HG03060 (cell line): Measurements from ENCODE around the gene AGAP4.
"Not testable (repeated sequence)": the region's sequence is repeated elsewhere in the genome, so short reads cannot be mapped to it uniquely, and the experiment has no call there.

ENCODE experiments used
- ATAC-seq: cut with Tn5 transposase; IDR thresholded peaks from one replicate; pipeline ENCODE4 v1.9.1; 2021; ENCODE audit warnings: low read depth, moderate number of reproducible peaks; ENCODE audit not compliant: unreplicated experiment

Gene AGAP4

DNA sequence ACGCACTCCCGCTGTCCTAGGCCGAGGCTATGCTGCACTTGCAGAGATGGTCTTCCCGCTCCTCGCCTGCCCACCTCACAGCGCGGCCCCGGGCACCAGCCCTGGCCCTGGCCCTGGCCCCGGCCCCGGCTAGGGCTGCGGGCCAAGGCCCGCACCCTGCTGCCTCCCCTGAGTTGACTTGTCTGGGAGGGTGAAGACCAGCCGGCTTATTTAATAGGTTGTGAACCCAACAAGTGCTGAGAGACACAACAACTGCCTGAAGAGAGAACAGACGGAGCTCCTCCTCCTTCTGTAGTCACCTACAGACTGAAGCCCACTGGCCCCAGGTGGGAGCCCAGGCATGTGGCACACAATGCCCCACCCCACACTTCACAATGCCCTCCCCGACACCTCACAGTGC lies at the start of gene AGAP4:
Gene AGAP4 (minus strand): TSS at position 101 of the 400 bp plus-strand sequence. CDS start 153 bp downstream, outside the sequence.
- ATAC-seq = not testable (repeated sequence)

DNA sequence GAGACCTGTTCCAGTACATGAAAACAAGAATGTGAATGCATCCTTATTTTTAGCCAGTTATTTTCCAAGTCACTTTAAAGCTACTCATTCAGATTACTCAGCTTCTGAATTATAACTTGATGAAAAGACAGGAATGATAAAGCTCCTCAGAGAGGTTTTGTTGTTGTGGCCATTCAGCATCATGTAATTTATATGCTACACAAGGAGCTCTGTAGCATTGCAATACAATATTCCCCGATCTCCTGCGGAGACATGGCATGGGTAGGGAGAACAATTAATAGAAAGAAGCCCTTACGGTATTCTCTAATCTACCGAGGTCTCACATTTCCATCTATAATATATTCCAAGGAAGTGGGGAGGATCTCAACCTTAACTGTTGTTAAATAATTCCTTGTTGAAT lies 43.4 kb upstream of the AGAP4 start:
- not testable (repeated sequence) for ATAC-seq

DNA sequence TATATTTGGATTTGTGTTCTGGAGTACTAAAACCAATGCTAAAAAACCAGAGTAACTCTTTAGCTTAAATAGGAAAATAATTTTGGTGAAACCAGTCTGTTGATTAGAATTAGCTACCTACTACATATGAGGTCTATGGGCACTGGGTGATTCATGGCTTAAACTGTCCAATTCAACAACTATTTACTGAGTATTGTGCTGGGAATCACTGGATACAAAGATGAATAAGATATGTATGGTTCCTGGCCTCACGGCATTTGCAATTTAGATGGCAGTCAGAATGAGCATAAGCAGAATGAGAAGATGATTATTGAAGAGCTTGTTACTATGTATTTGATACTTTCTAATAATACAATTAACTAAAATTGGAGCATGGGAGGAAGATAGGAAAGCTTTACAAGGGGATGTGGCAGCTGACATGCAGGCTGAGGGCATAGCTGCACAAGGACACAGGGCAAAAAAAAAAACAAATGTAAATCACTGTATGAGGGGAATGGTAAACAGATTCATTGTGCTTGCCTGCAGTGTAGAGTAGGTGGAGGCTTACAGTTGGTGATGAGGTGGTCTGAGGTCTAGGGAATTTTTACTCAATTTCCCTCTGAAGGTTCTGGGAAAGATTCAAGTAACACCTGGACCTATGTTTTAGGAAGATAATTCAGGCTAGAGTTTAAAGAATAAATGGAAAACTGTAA lies 42.4 kb upstream of the AGAP4 start:
- ATAC-seq = not testable (repeated sequence)

DNA sequence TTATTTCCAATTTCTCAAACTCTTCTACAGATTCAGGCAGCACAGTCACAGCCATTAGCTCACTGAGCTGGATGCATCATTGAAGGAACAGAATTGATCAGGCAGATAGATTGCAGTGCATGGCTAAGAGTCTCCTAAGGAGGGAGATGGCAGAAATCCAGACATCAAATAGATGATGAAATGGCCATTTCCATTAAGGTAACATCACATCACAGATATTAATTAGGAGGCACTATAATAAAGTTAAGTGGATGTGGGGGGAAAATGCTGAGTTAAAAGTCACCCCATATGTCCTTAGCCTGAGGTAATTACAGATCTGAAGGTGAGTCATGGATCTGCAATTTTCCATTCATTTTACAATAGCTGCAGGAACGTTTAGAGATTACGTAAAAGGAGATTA lies 35.6 kb upstream of the AGAP4 start:
- ATAC-seq = not testable (repeated sequence)

DNA sequence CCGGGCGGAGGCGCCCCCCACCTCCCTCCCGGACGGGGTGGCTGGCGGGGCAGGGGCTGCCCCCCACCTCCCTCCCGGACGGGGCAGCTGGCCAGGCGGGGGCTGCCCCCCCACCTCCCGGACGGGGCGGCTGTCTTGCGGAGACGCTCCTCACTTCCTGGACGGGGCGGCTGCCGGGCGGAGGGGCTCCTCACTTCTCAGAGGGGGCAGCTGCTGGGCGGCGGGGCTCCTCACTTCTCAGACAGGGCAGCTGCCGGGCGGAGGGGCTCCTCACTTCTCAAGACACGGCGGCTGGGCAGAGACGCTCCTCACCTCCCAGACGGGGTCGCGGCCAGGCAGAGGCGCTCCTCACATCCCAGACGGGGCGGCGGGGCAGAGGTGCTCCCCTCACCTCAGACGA lies 18.1 kb upstream of the AGAP4 start:
- ATAC-seq = not testable (repeated sequence)

DNA sequence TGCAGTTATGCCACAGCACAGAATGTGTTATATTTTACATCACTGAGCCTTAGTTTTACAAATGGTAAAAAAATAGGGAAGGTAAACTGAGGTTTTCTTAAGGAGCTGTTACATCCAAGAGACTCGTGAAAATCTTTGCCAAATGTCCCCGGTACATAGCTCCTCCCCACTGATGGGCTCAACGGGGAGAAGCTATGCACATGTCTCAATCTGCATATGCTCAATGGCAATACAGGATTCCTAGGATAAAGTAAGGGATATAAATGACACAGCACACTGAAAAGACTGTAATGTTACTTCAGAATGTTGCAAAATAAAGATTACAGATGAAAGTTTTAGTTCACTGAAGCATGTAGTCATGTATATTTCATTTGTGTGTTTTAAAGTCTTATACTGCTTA lies 17.0 kb upstream of the AGAP4 start:
- ATAC-seq = not testable (repeated sequence)

DNA sequence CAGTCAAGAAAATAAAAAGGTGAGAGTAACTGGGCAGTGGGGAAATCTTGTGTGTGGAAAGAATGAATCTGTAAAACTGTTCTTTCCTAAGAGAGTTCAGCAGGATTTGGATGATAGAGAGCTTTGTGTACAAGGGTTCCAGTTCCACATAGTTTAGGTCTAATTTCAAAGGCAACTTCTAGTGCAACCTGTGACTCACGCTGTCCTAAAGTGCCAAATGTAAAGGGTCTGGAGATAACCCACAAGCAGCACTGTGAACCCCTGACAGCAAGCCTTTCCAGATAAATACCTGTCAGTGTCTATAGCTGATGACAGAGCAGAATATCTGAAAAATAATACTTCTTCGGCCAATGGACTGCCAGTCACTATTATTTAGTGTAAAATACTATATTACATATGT lies 16.3 kb upstream of the AGAP4 start:
- ATAC-seq = not testable (repeated sequence)

DNA sequence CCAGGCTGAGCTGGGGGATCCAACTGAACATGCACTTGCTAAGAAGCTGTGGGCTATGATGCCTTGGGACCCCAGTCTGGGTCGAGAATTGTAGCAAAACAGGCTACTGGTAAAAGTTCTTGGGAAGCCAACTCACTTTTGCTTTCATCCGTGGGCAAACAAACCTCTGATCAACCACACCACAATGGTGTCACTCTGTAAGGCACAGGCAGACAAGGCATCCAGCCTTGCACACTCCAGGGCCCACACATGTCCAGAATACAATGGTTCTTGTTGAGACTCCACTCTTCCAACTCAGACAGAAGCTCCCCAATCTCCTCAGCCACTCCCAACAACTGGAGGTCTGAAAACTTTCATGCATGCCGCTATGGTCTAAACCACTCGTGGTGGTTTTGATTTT lies 10.6 kb upstream of the AGAP4 start:
- not testable (repeated sequence) for ATAC-seq

DNA sequence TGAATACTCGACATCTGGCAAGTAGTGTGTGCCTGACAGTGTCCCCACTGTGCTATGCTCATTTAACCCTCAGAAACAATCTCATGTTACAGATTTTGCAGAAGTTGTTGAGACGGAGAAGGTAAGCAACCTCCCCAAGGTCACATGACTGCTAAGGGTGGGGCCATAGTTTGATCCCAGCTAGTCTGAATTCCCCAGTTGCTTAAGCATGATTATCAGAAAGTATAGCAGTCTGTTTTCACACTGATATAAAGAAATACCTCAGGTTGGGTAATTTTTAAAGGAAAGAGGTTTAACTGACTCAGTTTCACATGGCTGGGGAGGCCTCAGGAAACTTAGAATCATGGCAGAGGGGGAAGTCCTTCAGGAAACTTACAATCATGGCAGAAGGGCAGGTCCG lies 1.2 kb upstream of the AGAP4 start:
- not testable (repeated sequence) for ATAC-seq

DNA sequence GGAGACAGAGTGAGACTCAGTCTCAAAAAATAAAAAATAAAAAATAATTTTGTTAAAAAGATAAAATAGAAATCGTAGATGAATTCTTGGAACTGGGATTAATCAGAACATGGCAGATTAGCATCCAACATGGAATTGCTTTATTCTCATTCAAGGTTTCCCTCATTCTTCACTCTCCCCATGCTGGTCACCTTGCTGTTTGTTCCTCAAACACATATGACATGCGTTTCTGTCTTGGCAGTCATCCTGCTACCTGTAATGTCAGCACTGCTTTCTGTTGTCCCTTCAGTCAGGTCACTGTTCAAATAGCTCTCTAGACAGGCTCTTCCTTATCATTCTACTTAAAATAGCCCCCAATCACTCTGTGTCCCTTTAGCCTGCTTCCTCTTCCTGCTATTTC lies 24.4 kb downstream of the AGAP4 start:
- not testable (repeated sequence) for ATAC-seq

DNA sequence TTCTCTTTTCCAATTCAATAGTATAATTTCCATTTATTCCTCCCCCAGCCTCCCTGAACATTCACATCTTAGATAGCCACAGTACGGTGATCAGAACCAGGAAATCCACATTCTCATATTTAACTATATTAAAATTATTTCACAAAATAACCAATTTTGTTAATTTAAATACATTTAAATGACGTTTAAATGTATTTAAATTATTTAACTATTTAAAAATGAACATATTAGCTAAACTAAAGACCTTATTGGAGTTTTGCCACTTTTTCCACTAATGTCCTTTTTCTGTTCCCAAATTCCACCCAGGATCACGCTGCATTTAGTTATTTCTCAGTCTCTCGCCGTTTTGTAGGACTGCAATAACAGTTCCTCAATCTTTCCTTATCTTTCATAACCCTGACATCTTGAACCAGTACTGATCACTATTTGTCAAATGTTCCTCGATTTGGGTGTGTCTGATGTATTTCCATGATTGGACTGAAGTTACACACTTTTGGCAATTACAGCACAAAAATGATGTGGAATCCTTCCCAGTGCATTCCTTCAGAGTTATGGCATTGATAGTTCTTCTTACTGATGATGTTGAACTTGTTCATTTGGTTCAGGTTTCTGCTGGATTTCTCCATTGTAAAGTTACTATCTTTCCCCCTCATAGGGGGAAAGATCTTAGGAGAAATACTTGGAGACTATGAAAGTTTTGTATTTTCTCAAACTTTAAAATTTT lies 27.0 kb downstream of the AGAP4 start:
- ATAC-seq = not testable (repeated sequence)

DNA sequence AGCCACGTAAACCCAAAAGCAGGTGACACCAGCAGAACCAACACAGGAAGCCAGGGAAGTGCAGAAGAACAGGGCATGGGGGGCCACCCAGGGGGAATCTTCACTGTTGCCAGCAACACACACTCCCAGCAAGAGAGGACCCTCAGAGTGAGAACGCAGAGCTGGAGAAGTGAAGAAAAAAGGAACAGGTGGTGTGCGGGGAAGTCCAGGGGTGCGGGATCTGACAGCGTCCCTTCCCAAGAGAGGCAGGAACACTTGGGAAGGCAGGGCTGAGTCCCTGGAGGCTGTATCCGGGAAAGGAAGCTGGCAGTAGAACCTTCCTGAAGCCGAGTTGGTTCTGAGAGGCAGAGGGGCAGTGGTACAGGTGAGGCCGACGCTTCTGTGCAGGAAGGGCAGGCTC lies 27.7 kb downstream of the AGAP4 start:
- ATAC-seq = no peak

DNA sequence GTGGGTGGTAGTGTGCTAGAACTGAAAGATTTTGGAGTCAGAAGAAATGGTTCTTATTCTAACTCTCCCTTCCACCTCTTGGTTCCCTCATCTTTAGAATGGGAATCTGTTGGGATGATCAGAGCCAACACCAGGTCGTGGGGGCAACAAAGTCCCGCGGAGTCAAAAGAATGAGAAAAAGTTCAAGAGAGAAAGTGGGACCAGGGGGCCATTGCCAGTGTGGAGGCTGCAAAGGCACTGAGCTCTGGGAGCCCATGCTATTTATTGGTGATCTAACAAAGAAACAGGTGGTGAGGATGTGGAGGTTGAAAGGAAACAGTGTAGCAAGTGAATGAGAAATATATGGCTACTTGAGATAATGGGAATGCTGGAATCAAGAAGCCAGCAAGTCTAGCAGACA lies 29.4 kb downstream of the AGAP4 start:
- ATAC-seq = no peak

DNA sequence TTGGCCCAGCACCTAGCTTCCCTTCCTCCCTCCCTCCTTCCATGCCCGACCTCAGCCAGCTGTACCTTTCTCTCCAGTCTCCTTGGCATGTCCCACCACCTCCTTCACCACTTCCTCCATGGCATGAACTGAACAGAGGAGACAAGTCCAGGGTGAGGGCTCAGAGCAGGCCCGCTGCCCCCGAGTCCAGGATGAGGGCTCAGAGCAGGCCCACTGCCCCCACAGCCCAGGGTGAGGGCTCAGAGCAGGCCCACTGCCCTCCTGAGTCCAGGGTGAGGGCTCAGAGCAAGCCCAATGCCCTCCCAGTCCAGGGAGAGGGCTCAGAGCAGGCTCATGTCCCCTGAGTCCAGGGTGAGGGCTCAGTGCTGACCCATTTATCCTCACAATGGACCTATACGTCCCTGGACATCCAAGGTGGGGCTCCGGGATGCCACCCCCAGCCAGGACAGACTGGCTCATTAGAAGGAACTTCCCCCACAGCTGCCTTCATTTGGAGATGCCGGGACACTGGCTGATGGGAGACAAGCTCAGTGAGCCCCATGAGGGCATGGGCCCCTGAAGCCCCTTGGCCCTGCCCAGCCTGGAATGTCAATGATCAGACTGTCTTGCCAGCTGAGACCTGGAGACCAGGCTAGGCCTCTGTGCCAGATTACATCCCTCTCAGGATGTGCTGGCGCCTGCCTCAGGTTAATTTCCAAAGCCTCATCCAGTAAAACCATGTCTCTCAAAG lies 30.0 kb downstream of the AGAP4 start:
- ATAC-seq = no peak

DNA sequence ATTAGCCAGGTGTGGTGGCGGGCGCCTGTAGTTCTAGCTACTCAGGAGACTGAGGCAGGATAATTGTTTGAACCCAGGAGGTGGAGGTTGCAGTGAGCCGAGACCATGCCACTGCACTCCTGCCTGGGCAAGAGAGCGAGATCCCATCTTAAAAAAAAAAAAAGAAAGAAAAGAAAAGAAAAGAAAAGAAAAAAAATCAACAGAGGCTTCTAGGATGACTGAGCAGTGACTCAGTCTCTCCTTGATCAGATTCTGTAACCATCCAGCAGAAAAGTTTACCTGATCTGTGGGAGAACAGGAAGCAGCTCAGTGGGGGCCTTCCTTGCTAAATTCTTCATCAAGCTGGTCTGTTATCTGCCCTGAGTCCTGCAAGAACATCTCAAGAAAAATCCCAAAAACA lies 33.2 kb downstream of the AGAP4 start:
- ATAC-seq = not testable (repeated sequence)

DNA sequence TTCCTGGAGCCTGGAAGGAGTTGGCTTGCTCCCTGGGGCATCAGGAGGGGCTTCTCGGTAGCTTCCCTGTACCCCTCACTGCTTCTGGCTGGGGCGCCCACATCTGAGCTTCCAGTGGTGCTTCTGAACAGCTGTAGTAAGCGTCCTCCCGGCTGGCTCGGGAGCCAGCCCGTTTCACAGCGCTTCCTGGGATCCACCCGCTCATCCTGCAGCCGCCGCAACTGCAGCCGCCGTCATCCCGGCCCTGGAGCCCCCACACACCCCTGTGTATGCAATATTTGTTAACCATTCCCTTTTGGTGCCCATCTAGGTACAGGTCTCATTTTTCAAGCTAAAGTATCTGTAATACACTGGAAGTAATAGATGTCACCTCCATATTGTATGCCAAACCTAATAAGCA lies 34.3 kb downstream of the AGAP4 start:
- not testable (repeated sequence) for ATAC-seq

DNA sequence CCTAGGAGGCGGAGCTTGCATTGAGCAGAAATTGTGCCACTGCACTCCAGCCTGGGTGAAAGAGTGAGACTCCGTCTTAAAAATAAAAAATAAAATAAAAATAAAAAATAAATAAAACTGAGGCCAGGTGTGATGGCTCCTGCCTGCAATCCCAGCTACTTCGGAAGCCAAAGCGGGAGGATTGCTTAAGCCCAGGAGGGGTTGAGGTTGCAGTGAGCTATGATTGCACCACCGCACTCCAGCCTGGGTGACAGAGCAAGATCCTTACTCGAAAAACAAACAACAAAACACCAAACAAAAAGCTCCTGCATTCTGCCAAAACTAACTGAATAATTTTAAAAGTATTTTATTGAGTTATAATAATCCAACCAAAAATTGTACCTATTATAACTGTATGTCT lies 36.2 kb downstream of the AGAP4 start:
- ATAC-seq = no peak

DNA sequence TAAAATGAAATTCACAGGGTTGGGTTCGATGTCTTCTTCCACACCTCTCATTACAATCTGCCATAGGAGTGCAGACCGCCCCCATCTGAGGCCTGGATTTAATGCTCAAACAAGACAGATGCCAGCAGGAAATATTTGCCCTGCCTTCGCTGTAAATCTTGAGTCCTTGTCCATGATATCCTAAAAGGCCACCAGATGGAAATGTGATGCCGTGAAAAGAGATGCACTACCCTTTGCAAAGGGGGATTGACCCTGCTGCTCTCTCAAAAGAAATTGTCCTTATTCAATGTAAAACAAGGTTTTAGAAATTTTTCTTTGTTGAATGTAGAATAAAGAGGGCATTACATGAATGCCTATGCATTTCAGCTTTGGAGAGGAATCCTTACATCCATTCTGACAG lies 37.5 kb downstream of the AGAP4 start:
- no peak for ATAC-seq

DNA sequence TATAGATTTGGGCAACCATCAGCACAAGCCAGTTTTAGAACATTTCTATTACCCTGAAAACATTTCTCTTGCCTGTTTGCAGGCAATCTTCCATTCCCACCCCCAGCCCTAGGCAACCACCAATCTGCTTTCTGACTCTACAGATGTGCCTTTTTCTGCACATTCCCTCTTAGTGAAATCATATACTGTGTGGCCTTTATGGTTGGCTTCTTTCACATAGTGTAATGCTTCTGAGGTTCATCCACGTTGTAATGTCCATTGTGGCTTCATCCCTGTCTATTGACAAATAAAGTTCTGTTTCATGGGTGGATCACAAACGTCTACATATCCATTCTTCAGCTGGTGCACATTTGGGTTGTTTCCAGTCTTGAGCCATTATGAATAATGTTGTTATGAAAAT lies 42.3 kb downstream of the AGAP4 start:
- not testable (repeated sequence) for ATAC-seq

DNA sequence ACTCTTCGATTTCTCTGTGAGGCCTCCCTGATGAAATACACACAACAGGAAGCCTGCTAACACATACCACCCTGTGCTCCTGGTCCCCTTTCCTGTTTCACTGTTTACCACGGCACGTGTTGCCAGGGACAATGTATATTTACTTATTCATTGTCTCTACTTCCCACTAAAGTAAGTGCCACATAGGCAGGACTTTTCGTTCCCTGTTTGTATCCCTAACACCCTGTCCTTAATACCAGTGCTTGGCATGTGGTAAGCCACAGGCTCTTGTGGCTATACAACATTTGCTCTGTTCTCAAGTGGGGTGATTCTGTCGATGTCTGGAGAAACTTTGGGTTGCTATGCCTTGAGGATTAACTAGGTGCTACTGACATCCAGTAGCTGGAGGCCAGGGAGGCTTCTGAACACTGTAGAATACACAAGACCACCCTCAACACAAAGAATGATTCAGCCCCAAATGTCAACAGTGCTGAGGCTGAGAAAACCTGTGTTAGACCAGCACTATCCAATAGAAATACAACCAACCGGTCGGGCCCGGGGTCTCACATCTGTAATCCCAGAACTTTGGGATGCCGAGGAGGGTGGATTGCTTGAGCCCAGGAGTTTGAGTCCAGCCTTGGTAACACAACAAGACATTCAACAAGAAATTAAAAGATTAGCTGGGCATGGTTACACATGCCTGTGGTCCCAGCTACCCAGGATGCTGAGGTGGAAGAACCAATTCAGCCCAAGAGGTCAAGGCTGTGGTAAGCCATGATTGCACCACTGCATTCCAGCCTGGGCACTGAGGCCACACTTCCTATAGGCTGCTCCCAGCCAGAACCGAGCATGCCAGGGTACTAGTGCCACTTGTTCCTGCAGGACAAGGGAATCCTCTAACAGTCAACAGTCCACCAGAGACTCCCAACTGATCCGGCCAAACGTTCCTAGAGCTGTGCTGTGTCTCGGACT lies 44.0 kb downstream of the AGAP4 start:
- not testable (repeated sequence) for ATAC-seq
